GM19324 (cell line): ENCODE data around the gene PLXNB2.
A peak's percentile ranks its signal among the peaks of the same experiment; 100 is the strongest.
"Not testable (repeated sequence)": the region's sequence is repeated elsewhere in the genome, so short reads cannot be mapped to it uniquely, and the experiment has no call there.

Source experiments
- ATAC-seq: cut with Tn5 transposase; IDR thresholded peaks from one replicate; pipeline ENCODE4 v1.9.1; 2021; ENCODE audit warnings: mild to moderate bottlenecking, moderate library complexity; ENCODE audit not compliant: unreplicated experiment, low FRiP score

The PLXNB2 gene

GRCh38 chr22:50281957-50282356 lies 25.5 kb downstream of the PLXNB2 start:
- ATAC-seq, result no peak

GRCh38 chr22:50281384-50281760 lies 26.1 kb downstream of the PLXNB2 start:
- no peak for ATAC-seq

GRCh38 chr22:50280708-50281383 lies 26.6 kb downstream of the PLXNB2 start:
- no peak for ATAC-seq

- no peak for ATAC-seq
Measured at GRCh38 chr22:50280022-50280707, 27.3 kb downstream of the PLXNB2 start.

GRCh38 chr22:50278956-50279619 lies 28.4 kb downstream of the PLXNB2 start:
- ATAC-seq, result no peak

GRCh38 chr22:50278461-50278860 lies 29.0 kb downstream of the PLXNB2 start:
- no peak for ATAC-seq

GRCh38 chr22:50277761-50278160 lies 29.7 kb downstream of the PLXNB2 start:
- ATAC-seq, result no peak

- peak; percentile 46 for ATAC-seq
Measured at GRCh38 chr22:50276143-50276542, 31.3 kb downstream of the PLXNB2 start.

- ATAC-seq, result no peak
Measured at GRCh38 chr22:50275181-50276055, 32.0 kb downstream of the PLXNB2 start.

- ATAC-seq, result no peak
Measured at GRCh38 chr22:50274771-50275170, 32.7 kb downstream of the PLXNB2 start.

GRCh38 chr22:50274311-50274710 lies 33.1 kb downstream of the PLXNB2 start:
- ATAC-seq, result no peak

GRCh38 chr22:50273781-50274180 lies 33.7 kb downstream of the PLXNB2 start:
- not testable (repeated sequence) for ATAC-seq

GRCh38 chr22:50273352-50273751 lies 34.1 kb downstream of the PLXNB2 start:
- not testable (repeated sequence) for ATAC-seq

GRCh38 chr22:50272044-50272802 lies 35.2 kb downstream of the PLXNB2 start:
- no peak for ATAC-seq

GRCh38 chr22:50271519-50271970 lies 35.9 kb downstream of the PLXNB2 start:
- ATAC-seq, result no peak

GRCh38 chr22:50270666-50271394 lies 36.6 kb downstream of the PLXNB2 start:
- no peak for ATAC-seq

- ATAC-seq, result peak; percentile 42
Measured at GRCh38 chr22:50269970-50270665, 37.3 kb downstream of the PLXNB2 start, which contains the start of gene MAPK11. MAPK11 (minus strand) TSS chr22:50270380; CDS start chr22:50270292, 88 bp downstream.

- ATAC-seq, result no peak
Measured at GRCh38 chr22:50269573-50269969, 37.9 kb downstream of the PLXNB2 start.
